HG03108 (cell line): Measurements from ENCODE around the gene SLC6A6.
A peak's percentile ranks its signal among the peaks of the same experiment; 100 is the strongest.

Experiments used
- ATAC-seq: cut with Tn5 transposase; IDR thresholded peaks from one replicate; pipeline ENCODE4 v1.9.1; 2021; ENCODE audit warnings: moderate library complexity; ENCODE audit not compliant: unreplicated experiment

Gene SLC6A6

GRCh38 chr3:14371573-14372474, 30.6 kb upstream of the SLC6A6 start:
- peak; percentile 85 for ATAC-seq

- ATAC-seq, result no peak
These were observed 29.8 kb upstream of the SLC6A6 start for GRCh38 chr3:14372587-14372986.

- ATAC-seq, result no peak
These were observed 28.5 kb upstream of the SLC6A6 start for GRCh38 chr3:14373753-14374376.

- no peak for ATAC-seq
These were observed 27.9 kb upstream of the SLC6A6 start for GRCh38 chr3:14374444-14374883.

DNA sequence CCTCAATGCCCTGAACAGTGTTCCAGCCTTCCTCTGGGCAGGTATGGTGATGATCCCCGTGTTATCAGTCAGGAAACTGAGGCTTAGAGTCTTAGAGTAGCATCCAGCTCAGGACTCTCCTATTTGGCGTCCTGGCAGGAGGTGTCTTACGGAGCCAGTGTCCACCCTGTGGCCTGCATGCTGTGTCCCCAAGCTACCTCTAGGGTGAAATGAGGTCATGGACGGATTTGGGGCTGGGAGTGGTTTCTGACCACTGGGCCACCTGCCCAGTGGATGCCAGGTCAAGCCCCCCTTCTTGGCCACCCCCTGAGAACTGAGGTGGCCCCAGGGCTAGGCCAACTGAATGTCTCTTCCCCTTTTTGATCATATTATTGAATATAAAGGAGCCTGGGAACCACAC, 27.2 kb upstream of the SLC6A6 start:
- no peak for ATAC-seq

- no peak for ATAC-seq
These were observed 25.9 kb upstream of the SLC6A6 start for GRCh38 chr3:14376348-14377043.

DNA sequence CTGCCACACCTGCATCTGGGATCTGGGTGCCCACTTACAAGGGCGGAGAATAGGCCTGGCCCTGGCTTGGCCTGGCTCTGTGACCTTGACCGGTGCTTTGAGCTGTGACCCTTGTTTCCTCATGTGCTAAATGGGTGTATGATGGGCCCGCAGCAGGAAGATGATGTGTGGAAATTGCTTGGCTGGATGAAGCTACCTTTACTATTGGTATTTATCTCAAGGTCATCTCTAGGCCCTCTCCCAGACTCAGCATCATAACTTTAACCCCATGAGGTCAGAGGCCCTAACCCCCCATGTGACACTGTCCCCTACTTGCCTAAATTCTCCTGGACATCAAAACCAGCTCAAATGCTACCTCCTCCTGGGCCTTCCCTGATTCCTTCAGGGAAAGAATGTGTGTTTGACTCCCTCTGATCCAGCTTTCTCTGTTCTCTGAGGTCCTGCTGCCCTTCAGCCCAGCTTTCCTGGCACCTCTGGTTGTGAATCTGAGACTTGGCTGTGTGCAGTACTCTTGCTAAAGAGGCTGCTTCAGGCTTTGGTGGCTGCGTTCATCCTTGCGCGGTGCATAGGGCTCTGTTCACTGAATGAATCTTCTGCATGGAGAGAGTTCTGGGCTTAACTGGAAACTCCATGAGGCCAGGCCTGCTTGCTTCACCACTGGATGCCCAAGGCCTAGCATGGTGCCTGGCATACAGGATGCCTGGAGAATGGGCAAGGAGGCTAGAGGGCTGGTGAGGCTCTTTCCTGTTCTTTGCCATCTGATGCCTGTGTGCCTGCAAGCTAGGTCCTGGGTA, 25.2 kb upstream of the SLC6A6 start:
- ATAC-seq, result no peak

GRCh38 chr3:14377838-14378169, 24.6 kb upstream of the SLC6A6 start:
- peak; percentile 87 for ATAC-seq

DNA sequence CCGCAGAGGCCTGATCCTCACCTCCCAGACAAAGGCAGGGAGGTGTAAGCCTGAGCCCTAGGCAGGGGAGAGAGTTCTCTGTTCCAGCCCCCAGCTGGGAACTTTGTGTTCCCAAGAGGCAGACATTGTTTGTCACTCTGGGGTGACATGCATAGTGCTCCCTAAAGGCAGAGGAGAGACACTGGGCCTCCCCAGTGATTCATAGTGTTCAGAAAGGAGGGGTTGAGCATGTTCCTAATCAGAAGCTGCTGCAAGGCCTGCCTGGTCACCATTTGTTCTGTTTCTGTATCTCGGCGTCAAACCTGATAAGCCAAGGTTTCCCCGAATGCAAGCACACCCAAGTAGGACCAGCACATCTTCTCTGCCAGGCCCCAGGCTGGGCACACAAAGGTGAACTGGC, 24.0 kb upstream of the SLC6A6 start:
- ATAC-seq, result no peak

DNA sequence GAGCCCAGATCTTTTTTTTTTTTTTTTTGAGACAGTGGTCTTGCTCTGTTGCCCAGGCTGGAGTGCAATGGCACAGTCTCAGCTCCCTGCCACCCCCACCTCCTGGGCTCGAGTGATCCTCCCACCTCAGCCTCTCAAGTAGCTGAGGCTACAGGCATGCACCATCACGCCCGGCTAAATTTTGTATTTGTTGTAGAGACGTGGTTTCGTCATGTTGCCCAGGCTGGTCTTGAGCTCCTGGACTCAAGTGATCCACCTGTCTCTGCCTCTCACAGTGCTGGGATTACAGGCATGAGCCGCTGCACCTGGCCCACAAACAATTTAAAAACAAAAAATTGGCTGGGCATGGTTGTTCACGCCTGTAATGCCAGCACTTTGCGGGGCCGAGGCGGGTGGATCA, 22.6 kb upstream of the SLC6A6 start:
- ATAC-seq, result no peak

GRCh38 chr3:14386254-14386653, 16.2 kb upstream of the SLC6A6 start:
- no peak for ATAC-seq

- ATAC-seq, result no peak
These were observed 14.2 kb upstream of the SLC6A6 start for GRCh38 chr3:14388201-14388600.

DNA sequence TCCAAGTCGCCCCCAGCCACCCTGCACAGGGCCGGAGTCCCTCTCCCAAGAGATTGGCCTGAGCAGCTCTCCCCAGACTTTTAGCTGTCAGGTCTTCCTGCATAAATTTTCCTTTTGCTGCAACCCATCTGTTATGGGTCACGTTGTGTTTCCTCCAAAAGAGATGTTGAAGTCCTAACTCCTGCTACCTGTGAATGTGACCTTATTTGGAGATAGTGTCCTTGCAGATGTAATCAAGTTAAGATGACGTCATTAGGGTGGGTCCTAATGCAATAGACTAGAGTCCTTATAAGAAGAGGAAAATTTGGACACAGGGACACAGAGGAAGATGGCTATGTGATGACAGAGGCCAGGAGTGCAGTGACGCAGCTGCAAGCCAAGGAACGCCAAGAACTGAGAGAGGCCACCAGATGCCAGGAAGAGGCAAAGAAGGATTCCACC, 13.2 kb upstream of the SLC6A6 start:
- ATAC-seq, result no peak

DNA sequence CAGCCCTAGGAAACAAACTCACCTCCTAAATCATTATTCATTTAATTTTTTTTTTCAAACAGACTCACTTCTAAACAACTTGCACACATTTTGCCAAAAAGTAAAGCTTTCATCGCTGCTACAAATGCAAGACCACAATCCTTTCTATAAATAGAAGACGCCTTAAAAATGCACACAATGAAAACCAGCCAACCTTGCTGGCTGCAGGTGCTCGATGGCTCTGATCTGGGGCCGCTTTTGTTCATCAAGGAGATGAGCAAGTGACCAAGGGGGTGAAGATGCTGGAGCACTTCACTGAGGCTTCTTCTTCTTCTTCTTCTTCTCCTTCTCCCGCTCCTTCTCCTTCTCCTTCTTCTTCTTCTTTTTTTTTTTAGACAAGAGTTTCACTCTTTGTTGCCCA, 12.7 kb upstream of the SLC6A6 start:
- no peak for ATAC-seq

DNA sequence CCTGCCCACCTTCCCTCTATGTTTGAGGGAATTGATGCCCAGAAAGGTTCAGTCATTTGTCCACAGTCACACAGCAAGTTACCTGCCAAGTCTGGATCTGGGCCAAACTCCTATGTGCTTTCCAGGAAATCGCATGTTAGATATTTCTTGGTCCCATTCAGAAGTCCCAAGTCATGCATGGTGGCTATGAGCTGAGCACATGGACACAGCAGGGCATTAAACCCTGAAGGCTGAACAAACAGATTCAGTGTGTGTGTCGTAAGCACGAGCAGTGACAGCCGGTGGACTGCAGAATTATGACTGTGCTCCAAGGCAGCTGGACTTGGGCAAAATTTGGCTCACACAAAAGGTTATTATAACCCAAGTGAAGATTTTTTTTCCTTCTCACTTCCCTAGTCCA, 11.4 kb upstream of the SLC6A6 start:
- no peak for ATAC-seq

GRCh38 chr3:14392231-14392630, 10.2 kb upstream of the SLC6A6 start:
- ATAC-seq, result no peak

DNA sequence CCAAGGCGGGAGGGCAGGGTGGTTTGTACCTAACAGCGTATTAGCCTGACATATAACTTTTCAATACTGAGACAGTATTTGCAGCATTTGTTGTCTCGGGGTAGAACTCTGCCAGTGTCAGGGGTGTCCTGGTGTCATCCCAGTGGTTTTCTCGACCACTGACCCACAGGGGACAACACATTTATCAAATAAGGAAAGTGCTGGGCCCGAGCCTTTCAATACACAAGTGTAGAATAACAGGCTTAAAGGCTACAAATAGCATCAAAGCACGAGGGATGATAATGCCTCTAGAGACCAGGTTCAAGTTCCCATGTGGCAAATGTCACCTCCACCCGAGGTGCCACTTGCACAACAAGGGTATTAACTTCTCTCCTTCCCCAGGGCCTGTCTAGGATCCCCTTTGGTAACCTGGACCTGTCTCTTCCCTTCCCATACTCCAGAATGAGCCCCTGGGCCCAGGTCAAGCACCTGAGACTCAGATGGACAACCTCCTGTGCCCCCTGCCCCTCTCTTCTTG, 9.5 kb upstream of the SLC6A6 start:
- no peak for ATAC-seq

DNA sequence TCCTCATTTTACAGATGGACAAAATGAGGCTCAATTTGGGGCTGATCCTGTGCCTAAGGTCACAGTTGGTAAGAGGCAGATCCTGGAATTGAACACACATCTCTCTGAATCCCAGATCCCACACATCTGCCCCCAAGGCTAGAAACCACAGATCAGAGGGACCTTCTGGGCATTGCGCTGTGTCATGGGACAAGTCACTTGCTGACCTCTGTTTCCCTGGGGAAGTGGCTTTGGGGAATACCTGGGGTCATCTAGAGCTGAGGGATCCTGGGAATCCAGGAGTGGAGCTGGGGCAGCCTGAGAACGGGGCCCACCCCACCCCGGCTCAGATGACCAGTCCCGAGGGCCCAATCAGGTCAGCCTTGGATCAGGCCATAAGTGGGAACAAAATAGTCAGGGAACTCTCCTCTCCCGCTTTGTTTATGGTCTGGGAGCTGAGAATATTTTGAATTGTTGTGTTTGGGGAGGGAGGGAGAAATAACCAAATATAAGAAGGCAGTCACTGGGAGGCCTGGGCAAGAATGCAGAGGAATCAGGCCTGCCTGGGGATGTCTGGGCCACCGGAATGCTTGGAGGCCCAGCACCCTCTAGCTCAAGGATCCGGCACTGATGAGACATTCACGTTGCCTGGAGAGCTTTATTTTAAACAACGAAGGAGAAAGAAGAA, 8.8 kb upstream of the SLC6A6 start:
- ATAC-seq, result no peak

DNA sequence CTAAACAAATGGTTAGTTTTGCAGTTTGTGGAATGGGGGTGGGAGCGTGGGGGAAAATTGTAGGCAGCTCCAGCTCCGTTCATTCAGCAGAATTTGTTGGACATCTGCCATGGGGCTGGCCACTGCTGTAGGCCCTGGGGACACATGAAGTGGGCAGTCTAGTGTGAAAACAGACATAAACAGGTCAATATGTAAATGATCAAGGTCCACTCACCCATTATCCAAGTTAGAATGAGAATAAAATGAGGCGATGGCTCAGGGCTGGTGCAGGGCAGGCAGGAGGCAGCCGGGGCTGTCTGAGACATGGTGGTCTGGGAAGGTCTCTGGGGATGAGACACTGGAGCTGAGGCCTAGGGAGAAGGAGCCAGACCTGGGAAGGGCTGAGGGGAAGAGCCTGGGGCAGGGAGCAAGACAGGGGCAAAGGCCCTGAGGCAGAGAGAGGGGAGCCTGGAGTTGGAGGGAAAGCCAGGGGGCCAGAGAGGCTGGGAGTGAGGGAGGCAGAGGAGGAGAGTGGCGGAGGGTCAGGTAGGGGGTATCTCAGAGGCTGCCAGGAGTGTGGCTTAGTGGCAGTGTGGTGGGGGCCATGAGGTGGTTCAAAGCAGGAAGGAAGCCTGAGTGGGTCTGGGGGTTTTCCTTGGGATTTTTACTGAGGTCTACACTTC, 6.2 kb upstream of the SLC6A6 start:
- ATAC-seq, result no peak

GRCh38 chr3:14397046-14397445, 5.4 kb upstream of the SLC6A6 start:
- ATAC-seq, result no peak
